ENCODE measurements around the gene CCL16.
"Not testable (repeated sequence)": the region's sequence is repeated elsewhere in the genome, so short reads cannot be mapped to it uniquely, and the experiment has no call there.

CCL16 gene

GRCh38 chr17:35984140-35984539, 2.8 kb upstream of the CCL16 start:
- DNase-seq (ENCODE audit: low spot score): no peak

- no peak for DNase-seq (ENCODE audit: low spot score)
Measured at GRCh38 chr17:35982409-35983191, 1.3 kb upstream of the CCL16 start.

GRCh38 chr17:35981908-35982330, 622 bp upstream of the CCL16 start:
- peak; percentile 36 for DNase-seq (ENCODE audit: low spot score)

GRCh38 chr17:35978346-35978745, 3.0 kb downstream of the CCL16 start:
- DNase-seq (ENCODE audit: low spot score): no peak

GRCh38 chr17:35977509-35977908, 3.8 kb downstream of the CCL16 start:
- DNase-seq (ENCODE audit: low spot score): no peak

- DNase-seq (ENCODE audit: low spot score): no peak
Measured at GRCh38 chr17:35973333-35974260, 7.7 kb downstream of the CCL16 start.

- DNase-seq (ENCODE audit: low spot score): no peak
Measured at GRCh38 chr17:35972945-35973332, 8.4 kb downstream of the CCL16 start.

- DNase-seq (ENCODE audit: low spot score): no peak
Measured at GRCh38 chr17:35972535-35972934, 8.8 kb downstream of the CCL16 start.

- DNase-seq (ENCODE audit: low spot score): no peak
Measured at GRCh38 chr17:35972066-35972465, 9.2 kb downstream of the CCL16 start.

- DNase-seq (ENCODE audit: low spot score): peak; percentile 79
Measured at GRCh38 chr17:35969558-35970380, 11.5 kb downstream of the CCL16 start.

- no peak for DNase-seq (ENCODE audit: low spot score)
Measured at GRCh38 chr17:35968520-35969054, 12.7 kb downstream of the CCL16 start.

- no peak for DNase-seq (ENCODE audit: low spot score)
Measured at GRCh38 chr17:35965272-35965671, 16.0 kb downstream of the CCL16 start.

- DNase-seq (ENCODE audit: low spot score): no peak
Measured at GRCh38 chr17:35963663-35964062, 17.6 kb downstream of the CCL16 start.

GRCh38 chr17:35953720-35954119, 27.6 kb downstream of the CCL16 start:
- DNase-seq (ENCODE audit: low spot score): no peak

GRCh38 chr17:35949401-35949800, 31.9 kb downstream of the CCL16 start:
- no peak for DNase-seq (ENCODE audit: low spot score)

GRCh38 chr17:35948092-35948491, 33.2 kb downstream of the CCL16 start:
- DNase-seq (ENCODE audit: low spot score): no peak

GRCh38 chr17:35947156-35947585, 34.1 kb downstream of the CCL16 start:
- peak; percentile 60 for DNase-seq (ENCODE audit: low spot score)

GRCh38 chr17:35944151-35944550, 37.1 kb downstream of the CCL16 start:
- no peak for DNase-seq (ENCODE audit: low spot score)

- no peak for DNase-seq (ENCODE audit: low spot score)
Measured at GRCh38 chr17:35943537-35943936, 37.8 kb downstream of the CCL16 start, which contains the start of gene LYZL6. TSS of gene LYZL6 (minus strand) at chr17:35943713. CDS start at chr17:35939356, 4,357 bp downstream.

GRCh38 chr17:35942588-35943186, 38.6 kb downstream of the CCL16 start:
- no peak for DNase-seq (ENCODE audit: low spot score)

- DNase-seq (ENCODE audit: low spot score): not testable (repeated sequence)
Measured at GRCh38 chr17:35938492-35938891, 42.8 kb downstream of the CCL16 start.
